GM21390 (cell line): ENCODE results near the gene FSTL4.

Experiments used
- ATAC-seq: cut with Tn5 transposase; IDR thresholded peaks from one replicate; pipeline ENCODE4 v1.9.1; 2021; ENCODE audit not compliant: unreplicated experiment

FSTL4 gene

DNA sequence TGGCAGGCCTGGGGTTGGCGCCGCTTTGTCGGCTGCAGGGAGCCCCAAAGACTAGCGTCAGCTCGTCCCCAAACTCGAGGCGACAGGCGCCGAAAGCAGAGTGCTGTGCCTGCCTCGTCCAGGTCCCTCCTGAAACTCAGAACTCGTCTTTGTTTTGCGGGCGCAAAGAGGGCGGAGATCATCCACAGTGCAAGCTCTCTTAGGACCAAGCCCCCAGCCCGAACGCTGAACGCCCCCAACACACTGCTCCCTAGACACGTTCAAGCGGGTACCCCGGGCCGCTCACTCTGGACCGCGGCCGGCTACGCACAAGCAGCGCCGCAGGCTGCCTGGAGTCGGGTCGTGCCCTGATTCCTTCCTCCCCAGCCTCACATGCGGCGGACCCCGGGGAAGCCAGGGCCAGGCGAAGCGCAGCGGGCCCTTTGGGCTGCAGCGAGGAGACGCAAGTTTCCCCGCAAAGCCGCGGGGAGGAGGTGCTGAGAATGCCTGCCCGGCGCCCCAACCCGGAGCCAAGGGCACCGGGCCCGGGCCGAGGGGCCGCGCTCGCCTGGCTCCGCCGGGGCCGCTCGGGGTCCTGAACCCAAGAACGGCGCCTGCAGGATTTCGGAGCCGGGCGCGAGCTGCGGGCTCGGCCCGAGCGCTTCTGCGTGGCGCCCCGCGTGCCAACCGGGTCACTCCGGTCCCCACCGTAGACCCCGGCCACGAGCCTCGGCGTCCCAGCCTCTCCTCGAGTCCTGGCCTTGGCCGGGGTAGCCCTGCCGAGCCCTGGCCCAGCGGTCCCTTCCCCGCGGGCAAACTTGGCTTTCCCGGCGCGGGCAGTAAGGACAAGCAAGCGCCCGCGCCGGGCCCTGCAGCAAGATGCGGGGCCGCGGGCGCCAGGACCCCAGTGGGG lies 738 bp downstream of the FSTL4 start:
- ATAC-seq = no peak

DNA sequence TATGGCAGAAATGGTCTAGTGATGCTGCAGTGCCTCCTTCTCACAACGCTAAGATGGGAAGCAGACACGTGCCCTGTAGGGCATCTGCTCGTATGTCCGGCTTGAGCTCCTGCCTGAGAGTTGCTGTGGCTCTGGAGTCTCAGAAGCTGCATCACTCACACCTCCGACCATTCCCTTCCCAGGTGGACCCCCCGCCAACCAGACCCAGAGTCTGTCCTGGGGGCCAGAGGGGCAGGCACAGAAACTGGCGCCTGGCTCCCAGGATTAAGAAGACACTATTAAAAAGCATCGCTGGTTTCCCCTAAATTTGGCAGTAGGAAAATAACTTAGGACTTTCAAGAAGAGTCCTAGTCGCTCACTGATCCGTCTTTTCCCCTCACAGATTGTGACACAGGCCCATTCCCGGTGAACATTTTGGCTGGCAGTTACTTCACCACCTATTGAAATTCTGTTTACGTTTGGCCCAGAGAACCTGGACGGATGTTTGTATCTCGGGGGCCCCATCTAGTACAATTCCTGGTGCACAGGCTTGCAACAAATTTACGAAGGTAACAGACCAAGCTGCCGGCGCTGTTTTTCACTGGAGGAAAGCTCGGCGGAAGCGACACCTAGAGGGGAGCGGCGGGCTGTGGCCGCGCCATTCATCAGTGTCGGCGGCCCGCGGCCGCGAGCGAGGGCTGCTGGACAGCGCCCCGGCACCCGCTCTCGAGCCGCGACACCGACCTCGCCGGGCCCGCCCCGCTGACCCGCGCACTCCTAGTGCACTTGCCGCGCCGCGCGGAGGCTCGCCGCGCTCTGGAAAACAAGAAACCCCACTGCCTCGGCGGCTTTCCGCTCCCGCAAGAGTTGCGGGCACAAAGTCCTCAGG lies 1.6 kb downstream of the FSTL4 start:
- ATAC-seq = no peak

DNA sequence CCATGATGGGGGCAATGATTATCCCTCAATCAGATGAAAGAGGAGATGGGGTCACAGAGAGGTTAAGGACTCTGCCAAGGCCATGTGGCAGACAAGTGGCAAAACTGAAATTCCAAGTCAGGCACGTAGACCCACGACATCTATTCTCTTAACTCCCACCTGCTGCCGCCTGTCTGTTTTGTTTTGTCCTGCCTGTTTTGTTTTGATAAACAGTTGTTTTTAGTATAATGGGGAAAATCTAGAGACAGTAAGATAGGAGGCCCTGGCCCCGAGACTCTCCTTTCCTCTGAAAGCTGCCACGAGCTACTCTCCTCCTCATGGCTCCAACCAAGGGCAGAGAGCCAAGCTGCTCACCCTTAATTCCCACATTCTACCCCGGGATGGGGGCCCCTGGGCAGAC lies 4.9 kb downstream of the FSTL4 start:
- ATAC-seq = no peak

DNA sequence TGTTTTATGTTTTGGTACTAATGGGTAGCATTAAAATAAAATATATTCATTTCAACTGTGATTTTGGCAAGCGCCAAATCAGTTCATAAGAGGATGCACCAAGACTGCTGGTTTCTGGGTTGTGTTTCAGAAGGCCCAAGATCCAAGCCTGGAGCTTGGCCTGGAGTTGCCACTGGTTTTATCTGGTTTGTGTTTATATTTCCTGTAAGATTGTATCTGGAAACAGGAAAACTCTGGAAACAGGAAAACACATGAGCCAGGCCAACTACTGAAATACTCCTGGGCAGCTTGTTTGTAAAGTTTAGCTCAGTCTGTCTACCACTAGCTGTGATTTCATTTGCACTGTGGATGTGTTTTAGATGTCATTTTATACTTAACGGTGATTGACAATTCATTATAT lies 5.5 kb downstream of the FSTL4 start:
- no peak for ATAC-seq

DNA sequence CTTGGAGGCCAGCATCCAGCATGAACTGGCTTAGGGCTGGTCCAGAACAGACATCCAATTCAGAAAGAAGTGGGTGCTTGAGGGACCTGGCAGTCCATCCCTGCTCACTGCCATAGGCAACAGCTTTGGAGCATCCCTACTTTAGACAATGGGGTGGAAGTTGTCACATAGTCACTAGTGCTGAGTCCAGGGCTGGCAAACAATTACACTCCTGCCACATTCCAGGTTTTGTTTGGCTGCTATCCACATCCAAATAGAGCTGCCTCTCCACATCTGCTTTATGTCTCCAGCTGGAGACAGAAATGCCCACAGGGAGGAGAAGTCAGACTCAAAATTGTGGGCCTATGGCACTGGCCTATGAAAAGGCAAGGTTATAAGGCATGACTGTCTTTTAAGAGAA lies 7.0 kb downstream of the FSTL4 start:
- no peak for ATAC-seq

DNA sequence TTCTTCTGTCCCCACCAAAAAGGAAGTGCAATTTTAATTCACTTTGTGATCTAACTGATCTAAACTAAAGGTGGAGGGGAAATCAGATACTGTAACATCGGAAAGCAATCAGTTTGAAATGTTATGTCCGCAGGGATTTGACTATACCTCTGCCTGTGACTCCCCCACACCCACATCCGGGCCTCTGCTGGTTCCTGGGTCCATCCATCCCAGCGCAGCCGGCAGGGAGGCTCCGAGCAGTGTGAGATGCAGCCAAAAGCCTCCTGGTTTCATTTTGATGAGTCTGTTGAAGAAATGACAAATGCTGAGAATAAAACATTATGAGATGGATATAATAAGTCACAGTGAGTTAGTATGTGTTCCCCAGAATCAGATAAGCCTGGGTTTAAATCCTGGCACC lies 8.6 kb downstream of the FSTL4 start:
- no peak for ATAC-seq

DNA sequence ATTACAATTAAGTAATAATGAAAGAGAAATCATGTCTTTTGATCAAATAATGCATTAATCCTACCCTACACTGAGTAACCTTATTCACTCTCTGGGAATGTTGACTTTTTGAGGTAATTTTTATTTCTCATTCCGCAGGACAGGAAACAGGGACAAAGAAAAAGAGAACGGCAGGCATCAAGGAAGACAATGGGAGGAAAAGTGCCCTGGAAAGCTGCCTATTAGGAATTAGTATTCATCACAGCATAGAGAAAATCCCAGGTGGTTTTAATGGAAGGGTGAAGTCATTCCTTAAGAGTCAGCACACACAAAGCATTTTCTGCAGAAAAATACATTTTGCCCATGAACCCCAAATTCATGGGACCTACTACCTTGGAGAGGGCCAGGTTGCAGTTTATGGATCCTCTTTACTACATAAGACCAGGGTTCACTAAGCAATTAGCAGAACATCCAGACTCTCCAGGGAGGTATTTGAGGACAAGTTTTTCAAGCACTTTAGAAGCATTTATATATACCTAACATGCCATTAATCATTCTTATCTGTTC lies 9.4 kb downstream of the FSTL4 start:
- no peak for ATAC-seq

DNA sequence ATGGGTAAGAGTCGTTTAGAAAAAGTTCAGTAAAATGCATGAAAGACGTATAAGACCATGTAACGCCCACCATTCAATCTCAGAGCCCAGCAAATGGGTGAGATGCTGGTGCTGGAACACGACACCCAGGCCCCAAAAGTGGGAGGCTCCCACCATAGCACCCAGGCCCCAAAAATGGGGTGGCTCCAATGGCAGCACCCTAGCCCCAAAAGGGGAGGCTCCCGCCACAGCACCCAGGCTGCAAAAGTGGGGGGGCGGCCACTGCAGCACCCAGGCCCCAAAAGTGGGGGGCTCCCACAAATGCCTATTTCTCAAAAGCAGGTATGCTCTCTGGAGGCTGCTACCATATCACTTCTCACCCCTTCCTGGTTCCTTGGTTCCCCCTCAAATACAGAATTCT lies 12.7 kb downstream of the FSTL4 start:
- ATAC-seq = no peak

DNA sequence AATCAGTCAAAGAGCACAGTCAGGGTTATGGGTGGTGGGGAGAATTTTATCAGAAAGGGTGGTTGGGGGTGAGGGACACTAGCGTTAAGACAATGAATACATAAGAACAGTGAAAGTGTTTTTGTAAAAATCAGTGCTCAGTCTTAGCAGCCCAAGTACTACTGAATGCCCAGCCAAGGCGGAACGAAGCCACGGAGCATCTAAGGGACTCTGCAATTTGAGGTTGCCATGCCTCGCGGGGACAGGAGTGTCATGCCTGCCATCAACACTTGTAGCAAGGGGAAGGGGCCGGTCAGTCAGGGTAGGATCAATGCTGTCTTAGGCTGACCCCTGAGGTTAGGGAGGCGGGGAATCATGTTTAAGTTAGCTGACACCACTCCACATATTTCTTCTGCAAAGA lies 13.3 kb downstream of the FSTL4 start:
- no peak for ATAC-seq

DNA sequence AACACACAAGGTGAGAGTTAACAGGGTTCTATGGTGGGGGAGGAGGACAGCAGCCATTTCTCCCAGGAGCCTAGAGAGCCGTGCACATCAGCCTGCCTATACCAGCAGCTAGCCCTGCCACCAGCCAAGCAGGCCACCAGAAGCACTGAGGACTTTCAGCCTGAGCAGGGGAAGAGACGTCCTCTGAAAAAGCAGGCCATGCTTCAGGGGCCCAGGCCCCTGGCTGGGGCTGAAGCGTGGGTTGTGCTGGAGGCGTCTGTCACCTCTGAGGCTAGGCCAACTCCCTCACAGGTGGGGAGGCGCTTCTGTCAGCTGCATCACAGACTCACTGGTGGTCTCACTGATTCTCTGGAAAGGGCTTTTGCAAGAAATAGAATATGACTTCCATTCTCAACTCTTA lies 16.3 kb downstream of the FSTL4 start:
- no peak for ATAC-seq

DNA sequence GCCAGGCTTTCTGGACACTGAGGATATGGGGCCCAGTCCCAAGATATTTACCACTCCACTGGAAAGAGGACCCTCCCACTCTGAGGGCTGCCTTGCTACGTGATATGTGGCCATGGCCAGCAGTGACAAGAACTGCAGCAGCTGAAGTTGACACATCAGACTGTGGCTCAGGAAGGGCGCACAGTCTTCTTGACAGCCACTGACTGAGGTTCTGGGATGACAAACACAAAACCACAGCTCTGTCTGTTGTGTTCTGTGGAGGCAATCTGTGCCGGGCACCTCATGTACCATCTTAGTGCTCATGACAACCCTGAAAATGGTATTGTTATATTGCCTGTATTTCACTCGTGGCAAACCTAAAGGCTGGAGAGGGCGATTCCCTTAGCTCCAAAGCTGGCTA lies 16.9 kb downstream of the FSTL4 start:
- ATAC-seq = no peak

DNA sequence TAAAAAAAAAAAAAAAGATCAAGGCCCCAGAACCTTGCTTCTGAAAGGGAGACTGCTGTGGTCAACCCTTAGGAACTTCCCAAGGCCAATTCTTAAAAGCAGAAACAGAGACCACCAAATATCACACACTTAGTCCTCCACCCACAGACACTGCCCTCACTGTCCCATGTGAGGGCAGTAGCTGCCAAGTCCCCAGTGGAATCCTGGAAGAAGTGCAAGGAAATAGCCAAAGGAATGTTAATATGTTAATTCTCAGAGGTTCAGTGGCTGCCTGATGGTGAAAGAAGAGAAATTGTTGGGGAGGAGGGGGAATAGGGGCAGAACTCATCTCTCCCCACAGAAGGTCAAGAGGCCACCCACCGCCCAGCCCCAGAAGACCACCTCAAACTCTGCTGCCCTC lies 23.1 kb downstream of the FSTL4 start:
- ATAC-seq = no peak

DNA sequence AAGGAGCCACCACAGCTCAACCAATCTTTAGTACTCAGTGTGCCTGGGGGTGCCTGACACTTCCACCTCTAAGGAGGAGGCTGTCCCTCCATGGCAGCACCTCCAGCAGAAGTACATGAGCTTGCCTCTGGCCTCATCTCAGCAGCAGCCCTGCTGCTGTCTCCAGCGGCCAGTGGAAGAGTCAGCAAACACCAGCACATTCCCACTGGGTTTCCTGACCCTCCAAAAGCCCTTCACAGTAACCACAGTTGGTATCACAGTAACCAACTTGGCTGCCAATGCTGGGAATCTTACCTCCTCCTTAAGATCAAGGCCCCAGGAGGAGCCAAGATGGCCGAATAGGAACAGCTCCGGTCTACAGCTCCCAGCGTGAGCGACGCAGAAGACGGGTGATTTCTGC lies 29.4 kb downstream of the FSTL4 start:
- no peak for ATAC-seq

DNA sequence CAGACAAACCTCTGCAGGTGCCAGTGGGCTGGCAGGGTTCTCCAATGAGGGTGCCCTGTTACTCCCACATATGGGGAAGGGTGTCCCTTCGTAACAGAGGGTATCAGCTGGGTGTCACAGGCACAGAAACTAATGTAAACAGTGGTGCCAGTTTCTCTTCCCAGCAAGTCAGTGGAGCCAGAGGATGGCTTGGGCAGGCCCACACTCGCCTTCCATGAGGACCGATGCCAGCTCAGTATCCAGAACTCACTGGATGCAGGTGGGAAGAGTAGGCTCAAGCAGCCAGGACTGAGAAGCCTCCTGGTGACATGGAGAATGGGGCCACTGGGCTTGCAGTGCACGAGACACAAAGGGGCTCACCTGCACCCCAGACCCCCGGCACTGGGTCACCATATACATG lies 30.4 kb downstream of the FSTL4 start:
- no peak for ATAC-seq

DNA sequence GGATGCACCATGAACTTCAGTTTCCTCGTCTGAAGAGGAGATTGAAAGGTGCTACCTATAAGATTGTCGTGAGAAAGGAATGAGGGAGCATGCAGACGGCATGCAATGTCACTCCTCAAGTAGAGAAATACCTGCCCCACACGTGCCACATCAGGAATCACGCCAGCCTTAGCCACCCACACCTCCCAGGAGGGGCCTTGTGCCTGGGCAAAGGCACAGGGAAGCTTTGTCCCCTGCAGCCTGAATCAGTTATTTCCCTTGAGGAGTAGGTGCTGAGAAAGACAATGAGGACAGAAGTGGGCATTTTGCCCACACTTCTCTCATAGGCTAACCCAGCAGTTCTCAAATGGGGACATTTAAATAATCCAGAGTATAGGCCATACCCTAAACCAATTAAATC lies 31.0 kb downstream of the FSTL4 start:
- no peak for ATAC-seq

DNA sequence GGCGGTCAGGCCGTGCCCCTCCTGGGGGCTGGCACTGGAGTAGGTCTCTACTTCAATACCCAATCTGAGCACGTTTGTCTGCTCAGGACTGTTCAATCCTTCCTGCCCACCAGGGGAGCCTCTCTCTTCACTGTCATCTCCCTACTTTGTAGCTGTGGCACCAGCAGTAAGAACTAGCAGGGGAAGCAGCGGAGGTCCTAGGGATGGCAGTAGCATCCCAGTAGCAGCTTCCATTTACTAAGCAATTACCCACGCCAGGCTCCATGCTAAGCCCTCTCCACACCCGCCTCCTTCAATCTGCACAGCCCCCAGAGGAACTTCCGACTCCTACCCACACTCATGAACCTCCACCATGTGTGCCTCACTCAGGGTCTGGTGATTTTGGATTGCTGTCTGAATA lies 31.7 kb downstream of the FSTL4 start:
- no peak for ATAC-seq

DNA sequence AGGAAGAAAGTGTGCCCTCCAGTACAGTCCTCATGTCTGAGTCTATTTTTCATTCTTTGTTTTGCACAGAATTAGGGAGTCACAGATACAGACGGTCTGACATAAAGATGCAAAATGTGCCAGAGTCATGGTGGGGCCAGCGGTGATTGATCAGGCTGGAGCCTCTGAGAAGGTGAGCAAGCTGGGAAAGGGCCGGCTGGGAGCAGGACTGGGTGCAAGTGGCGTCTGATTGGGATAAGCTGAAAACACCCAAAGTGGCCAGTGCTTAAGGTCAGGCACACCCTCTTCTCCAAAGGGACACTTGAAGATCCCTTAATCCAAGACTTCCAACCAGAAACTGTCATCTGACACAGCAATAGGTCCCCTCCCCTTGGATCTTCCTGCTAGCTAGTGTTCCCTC lies 32.6 kb downstream of the FSTL4 start:
- ATAC-seq = no peak

DNA sequence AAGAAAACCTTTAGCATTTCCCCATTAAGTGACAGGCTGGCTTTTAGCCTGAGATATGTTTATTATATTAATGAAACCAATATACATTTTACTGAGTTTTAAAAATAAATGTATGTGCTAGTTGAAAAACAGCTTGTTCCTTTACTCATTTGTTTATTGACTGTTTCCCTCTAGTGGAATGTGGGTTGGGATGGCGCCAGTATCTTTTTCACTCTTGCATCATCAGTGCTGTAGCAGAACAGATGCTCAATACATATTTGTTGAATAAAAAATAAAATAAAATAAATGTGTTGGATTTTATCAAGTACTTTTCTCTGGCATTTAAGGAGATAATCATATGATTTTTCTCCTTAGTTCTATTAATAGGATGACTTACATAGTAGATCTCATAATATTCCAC lies 43.0 kb downstream of the FSTL4 start:
- no peak for ATAC-seq

DNA sequence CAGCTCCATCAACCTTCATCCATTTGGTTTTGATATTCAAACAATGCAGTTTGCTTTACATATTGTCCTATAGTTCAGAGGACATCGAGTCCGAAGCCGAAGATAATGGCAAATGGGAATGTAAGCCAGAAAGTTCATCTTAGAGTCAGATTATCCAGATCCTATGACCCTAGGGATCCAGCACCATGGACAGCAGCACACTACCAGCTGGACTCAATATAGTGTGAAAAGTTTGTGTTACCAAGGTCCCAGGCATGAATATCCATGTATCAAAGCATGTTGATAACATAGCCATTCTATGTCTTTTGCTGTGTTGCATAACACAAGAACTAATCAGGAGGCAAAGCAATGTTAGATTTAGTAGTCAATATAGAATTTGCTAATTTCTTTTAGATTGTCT lies 46.3 kb downstream of the FSTL4 start:
- no peak for ATAC-seq

DNA sequence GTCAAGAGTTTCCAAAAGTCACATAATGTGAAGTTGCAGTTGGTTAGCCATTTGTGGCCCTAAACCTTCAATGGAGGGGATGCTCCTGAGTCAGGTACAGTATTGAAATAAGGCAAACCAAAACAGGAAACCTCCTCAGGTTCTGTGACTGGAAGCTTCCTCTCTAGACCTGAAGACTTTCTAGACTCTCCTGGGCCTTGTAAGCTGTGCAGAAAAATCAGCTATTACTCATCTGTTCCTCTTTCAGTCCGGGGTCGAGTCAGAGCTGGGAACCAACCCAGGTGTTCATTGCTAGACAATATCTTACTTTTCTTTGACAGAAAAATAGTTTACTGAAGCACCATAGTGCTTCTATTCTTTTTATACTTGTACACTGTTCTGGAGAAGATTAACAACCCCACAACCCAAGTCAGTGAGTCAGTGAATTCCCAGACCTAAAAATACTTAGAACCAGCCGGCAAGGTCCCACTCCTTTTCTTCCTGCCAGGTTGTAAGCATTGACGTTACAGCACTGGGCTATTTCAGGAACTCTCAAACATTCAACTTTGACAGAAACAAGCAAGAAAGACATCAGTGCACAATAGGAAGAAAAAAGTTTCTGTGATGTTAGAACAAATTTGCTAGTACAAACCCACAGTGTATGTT lies 47.3 kb downstream of the FSTL4 start:
- no peak for ATAC-seq

DNA sequence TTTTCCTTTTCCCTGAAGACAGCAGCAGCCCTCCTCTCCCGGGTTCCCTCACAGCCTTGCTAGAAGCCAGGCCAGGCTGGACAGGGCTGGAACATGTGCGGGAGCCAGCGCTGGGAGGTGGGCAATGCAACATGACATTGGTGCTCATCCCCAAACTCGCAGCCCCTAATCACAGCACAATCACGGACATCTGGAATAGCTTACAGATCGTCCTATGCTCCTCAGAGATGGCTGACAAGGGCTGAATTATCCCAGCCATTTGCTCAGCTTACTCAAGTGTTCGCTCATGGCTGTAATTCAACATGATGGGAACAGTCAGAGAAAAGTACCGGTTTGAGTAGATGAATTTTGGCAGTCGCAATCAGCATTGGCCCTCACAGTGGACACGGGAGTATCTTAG lies 49.8 kb downstream of the FSTL4 start:
- no peak for ATAC-seq

DNA sequence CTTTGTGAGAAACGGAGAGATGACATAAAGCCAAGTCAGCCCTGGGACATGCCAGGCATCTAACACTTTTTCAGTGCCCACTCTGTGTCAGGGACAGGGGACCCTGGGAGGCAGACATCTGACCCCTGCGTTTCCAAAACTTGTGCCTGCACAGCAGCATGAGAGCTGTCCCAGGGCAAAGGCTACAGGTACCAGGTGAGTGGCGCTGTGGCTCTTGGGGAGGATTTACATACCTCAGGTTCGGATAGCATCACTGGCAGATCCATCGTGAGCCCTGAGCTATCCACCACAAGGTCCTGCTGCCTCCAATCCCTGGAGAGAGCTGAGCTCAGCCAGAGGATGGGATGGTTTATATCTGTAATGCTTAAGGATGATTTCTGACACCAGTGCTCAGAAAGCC lies 52.4 kb downstream of the FSTL4 start:
- no peak for ATAC-seq
